SK-N-DZ (cell line): ENCODE measurements around the gene HOXB8.

Experiments
- DNase-seq: peaks from one replicate; pipeline ENCODE4 v3.0.0-alpha.2; 2015; ENCODE audit warnings: low spot score
- small RNA-seq, 2 experiments: library from RNA; depleted of rRNA; stranded (forward); fragments of <200 nt; gene quantifications; one replicate each; pipeline ENCODE3, GENCODE V24; 2014

Gene HOXB8

GRCh38 chr17:48568499-48569239, 46.4 kb downstream of the HOXB8 start:
- DNase-seq, result no peak

DNA sequence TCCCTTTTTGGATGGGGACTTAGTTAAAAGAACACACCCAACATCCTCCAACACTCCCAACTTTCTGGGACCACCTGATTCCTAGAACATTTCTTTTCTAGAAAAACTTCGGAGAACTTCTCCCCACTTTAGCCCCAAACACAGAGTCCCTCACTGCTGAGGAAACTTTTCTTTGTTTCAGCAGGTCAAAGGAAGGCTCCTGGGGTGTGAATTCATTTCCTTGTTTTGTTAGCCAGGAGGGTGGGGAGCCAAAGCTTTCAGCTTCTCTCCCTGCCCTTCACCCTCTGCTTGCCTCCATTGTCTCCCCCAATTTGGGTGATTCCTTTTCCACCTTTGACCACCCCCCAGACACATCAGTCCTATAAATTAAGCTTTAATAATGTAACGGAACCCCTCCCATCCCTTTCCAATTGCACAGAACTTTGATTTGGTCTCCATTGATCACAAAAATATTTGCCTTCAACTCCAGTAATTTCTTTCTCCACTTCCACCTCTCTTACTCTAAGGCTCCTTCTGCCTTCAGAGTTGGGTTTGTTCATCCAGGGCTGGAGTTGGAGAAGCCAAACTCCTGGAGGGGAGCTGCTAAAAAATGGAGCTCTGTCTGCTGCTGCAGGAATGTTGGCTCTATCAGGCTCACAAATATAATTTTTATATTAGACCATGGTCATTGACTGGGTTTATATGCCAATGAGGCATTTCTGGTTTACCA, 47.3 kb downstream of the HOXB8 start:
- DNase-seq, result no peak

DNA sequence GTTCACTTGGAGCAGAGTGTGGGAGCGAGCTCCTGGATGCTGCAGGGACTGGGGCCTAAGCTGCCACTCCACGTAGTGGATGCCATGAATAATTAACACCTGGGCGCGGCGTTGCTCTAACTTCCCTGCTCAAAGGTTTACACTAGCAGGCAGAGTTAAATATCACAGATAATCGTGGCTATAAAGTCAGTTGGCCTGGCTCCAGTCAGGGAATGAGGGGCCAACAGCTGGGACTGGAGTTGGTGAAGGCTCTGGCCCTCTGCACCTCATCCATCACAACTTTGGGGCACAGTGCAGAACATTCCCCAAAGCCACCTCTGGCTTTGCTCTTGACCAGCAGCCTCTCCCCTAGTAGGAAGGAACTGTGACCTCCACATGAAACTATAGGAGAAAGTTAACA, 47.9 kb downstream of the HOXB8 start:
- DNase-seq, result no peak

GRCh38 chr17:48566717-48567116, 48.4 kb downstream of the HOXB8 start:
- no peak for DNase-seq

GRCh38 chr17:48565925-48566710, 49.0 kb downstream of the HOXB8 start:
- DNase-seq, result no peak

GRCh38 chr17:48565022-48565554, 50.0 kb downstream of the HOXB8 start:
- no peak for DNase-seq

DNA sequence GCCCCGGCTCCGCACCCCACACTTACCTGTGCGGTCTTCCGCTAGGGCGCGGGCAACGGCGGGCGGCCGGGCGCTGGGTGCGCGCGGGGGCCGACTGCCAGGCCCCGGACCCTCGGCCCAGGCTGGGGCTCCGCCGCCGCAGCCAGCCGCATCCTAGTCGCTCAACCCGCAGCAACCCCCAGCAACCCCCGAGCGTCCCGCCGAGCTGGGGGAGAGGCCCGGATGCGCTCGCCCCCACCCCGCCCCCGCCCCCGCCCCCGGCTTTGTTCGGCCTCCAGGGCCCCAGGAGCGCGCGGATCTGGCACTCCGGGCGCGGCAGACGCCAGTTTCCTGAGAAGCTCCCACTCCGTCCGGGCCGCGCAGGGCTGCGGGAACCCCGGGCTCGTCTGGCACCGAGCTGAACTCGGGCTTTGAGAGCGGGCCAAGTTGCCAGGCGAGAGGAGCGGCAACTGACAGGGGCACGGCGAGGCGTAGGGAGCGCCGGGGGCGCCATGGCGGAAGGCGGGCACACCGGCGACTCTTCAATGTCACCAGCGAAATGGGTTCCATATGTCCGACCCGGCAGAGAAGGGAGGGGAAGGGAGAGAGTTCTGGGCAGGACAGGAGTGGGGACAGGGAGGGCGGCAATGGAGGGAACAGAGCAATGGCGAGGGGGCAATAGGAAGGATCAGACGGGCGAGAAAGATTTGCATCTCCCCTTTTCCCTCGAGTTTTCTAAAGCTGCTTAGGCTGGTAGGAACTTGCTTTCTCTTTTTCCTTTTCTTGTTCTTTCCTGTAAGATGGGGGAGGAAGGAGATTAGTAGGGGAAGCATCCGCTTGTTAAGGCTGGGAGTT, 50.7 kb downstream of the HOXB8 start:
- DNase-seq, result no peak

DNA sequence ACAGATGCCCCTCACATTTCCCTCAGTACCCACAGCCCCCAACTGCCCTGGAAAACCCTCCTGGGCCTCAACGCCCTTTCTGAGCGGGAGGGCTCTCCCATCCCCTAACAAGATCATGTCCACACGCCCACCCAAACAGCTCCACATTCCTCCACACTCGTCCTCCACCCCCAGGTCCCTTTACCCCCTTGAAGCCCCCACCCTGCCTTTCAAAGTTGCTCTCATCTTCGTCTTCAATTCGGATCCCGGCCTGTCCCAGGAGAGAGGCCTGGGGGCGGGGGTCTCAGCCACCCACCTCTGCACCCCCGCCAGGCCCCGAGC, 51.3 kb downstream of the HOXB8 start:
- no peak for DNase-seq

GRCh38 chr17:48563385-48563838, 51.7 kb downstream of the HOXB8 start:
- DNase-seq, result no peak

GRCh38 chr17:48562934-48563333, 52.2 kb downstream of the HOXB8 start:
- no peak for DNase-seq

Small RNA genes within 50 kb of the gene (small RNA-seq; reads per million reads assigned to genes)
- gene MIR196A1, result 0 reads per million in 2 experiments
